Measurements from ENCODE around the gene KCNF1.

The KCNF1 gene

GRCh38 chr2:10905006-10905861 lies 6.5 kb upstream of the KCNF1 start:
- no peak for DNase-seq

DNA sequence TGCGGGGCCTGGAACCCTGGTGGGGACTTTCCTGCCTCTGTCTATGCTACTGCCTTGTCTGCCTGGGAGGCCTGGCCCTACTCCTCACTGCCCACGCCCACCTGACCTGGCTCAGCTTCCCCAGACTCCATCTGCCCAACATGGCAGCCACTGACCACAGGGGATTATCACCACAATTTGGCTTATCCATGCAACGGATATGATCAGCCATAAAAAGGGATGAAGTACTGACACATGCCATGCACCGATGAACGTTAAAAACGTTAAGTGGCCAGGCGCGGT lies 5.9 kb upstream of the KCNF1 start:
- no peak for DNase-seq

DNA sequence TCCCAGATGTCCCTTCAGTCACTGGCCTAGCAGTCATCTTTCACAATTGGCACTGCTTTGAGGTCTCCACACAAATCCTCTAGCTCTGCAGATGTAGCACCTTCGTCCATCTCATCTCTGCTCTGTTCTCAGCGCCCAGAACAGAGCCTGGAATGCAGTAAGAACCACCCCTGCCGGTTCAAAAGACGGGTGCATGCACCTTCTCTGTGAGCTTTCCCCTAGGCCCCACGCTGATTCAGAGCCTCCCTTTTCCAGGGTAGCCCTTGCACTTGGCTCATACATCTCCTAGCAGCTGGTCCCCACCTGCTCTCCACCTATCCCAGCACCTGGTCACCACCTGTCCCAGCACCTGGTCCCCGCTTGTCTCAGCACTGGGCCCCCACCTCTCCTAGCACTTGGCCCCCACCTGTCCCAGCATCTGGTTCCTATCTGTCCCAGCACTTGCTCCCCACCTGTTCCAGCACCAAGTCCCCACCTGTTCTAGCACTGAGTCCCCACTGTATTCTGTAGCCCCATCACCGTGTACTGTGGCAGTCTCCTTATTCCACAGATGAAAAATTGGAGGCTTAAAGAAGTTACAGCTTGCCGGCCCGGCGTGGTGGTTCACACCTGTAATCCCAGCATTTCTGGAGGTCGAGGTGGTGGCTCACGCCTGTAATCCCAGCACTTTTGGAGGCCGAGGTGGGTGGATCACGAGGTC lies 4.7 kb upstream of the KCNF1 start:
- DNase-seq: no peak

GRCh38 chr2:10908195-10908594 lies 3.5 kb upstream of the KCNF1 start:
- DNase-seq: no peak

DNA sequence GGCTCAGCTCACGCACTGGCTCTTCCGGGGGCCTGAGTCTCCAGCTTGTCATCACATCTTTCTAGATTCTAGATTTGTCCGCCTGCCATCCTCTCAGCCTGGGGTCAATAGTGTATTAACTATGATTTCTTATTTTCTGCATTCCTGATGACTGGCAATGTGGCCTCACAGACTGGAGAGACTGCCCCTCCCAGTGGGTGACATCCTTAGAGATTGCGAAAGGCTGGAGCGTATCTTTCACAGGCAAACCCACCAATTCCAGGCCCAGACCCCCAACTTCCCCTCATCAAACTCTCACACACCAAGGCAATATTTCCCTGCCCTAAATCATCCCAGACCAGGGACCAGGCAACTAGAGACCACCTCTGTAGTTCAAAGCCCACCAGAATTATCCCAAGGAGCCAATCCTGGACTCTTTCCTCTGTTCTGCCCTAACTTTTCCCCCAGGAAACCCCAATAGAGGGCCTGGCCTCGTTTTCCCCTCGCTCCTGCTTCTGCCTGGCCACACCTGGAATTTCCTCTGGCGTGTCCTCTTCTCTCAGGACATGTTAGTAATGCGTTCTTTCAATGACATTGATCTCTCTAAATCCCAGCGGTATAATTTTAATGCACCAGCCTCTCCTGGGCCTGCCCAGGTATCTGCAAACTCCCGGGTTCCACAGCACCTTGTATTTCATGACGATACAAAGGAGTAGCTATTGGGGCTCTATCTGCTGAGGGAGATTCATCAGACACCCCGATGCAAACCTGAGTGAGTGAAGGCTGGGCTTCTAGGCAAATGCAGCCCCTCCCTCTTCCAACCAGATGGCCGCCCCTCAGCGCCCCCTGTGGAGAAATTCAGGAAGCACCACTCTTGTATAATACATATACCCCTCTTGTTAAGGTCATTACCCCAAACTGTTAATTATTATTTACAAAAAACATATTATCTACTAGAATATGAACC lies 2.4 kb upstream of the KCNF1 start:
- DNase-seq: peak; percentile 16

DNA sequence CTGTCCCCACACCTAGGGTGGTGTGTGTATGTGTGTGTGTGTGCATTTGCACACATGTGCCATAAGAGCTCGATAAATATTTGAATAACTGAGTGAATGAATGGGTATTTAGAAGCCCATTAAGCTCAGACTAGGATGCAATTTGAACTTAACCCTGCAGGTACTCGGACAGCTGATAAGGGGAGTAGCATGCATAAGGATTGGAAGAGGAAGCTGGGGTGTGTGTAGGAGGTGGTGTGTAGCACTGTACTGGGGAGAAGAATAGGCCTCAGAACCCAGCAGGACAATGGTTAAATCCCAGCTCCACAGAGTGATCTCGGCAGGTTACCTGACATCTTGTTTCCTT lies 1.8 kb upstream of the KCNF1 start:
- no peak for DNase-seq

GRCh38 chr2:10910625-10911024 lies 1.1 kb upstream of the KCNF1 start:
- no peak for DNase-seq

DNA sequence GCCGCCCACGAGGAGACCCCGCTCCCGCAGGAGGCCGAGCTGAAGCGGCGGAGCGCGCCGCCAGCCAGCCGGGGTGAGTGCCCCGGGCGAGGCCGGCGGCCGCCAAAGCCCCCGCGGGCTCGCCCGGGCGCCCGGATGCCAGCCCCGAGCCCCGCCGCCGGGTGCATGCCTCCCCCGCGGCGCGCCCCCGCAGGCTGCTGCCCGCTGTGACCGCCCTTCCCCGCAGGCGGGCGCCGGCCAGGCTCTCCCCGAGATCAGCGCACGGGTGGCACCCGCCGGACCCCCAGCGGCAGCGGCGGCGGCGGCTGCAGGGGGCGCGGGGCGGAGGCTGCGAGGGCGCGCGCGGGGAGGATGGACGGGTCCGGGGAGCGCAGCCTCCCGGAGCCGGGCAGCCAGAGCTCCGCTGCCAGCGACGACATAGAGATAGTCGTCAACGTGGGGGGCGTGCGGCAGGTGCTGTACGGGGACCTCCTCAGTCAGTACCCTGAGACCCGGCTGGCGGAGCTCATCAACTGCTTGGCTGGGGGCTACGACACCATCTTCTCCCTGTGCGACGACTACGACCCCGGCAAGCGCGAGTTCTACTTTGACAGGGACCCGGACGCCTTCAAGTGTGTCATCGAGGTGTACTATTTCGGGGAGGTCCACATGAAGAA lies 470 bp downstream of the KCNF1 start:
- no peak for DNase-seq

DNA sequence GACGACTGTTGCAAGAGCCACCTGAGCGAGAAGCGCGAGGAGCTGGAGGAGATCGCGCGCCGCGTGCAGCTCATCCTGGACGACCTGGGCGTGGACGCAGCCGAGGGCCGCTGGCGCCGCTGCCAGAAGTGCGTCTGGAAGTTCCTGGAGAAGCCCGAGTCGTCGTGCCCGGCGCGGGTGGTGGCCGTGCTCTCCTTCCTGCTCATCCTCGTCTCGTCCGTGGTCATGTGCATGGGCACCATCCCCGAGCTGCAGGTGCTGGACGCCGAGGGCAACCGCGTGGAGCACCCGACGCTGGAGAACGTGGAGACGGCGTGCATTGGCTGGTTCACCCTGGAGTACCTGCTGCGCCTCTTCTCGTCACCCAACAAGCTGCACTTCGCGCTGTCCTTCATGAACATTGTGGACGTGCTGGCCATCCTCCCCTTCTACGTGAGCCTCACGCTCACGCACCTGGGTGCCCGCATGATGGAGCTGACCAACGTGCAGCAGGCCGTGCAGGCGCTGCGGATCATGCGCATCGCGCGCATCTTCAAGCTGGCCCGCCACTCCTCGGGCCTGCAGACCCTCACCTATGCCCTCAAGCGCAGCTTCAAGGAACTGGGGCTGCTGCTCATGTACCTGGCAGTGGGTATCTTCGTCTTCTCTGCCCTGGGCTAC lies 1.2 kb downstream of the KCNF1 start:
- no peak for DNase-seq

DNA sequence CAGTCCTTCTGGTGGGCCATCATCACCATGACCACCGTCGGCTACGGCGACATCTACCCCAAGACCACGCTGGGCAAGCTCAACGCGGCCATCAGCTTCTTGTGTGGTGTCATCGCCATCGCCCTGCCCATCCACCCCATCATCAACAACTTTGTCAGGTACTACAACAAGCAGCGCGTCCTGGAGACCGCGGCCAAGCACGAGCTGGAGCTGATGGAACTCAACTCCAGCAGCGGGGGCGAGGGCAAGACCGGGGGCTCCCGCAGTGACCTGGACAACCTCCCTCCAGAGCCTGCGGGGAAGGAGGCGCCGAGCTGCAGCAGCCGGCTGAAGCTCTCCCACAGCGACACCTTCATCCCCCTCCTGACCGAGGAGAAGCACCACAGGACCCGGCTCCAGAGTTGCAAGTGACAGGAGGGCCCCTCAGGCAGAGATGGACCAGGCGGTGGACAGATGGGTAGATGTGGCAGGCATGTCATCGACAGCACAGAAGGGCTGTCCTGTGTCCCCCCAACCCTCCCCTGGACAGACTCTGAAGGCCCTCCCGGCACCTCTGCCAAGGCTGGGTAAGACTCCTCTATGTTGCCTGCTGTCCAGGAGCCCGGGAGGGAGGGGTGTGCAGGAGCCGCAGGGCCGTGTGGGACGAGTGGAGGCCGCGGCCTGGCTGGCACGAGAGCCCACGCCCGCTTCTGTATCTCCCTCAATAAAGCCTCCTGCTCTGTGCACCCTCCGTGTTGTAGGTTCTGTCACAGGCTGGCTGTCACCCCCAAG lies 2.0 kb downstream of the KCNF1 start:
- DNase-seq: no peak

DNA sequence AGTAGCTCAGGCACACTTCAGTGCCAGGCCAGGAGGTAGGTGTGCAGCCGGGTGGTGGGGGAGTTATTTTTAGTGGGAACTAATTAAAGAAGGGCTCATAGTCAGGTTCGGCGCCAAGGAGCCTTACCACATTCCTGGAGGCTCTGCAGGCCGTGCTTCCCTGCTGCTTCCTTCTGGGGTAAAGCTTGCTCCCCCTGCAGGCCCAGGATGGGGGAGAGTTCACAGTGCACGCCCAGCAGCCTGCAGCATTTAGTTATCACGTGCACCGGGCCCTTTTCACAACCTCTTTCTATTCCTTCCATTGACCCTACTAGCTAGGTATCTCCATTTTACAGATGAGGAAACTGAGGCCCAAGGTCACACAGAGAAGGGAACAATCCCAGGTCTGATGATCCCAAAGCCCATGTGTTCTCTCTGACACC lies 2.5 kb downstream of the KCNF1 start:
- DNase-seq: no peak

DNA sequence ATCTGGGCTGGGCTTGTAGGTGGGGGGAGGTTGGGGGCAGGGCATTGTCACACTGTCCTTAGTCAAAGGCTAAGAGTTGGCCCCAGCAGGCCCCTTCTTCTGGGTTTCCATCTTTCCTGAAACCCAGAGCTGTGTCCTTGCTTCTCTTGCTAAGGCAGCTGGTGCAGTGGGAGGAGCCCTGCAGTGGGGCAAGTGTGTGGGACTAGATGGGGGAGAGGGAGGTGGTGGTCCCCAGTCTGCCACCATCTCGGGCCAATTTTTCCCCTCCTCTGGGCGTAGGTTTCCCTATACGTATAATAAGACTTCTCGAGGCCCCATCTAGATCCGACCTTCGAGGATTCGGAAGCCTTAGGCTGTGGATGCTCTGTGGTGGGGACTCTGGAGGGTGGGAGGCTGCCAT lies 3.5 kb downstream of the KCNF1 start:
- DNase-seq: no peak

- no peak for DNase-seq
Measured at GRCh38 chr2:10915731-10916276, 4.1 kb downstream of the KCNF1 start.

- no peak for DNase-seq
Measured at GRCh38 chr2:10916953-10917352, 5.2 kb downstream of the KCNF1 start.

GRCh38 chr2:10917927-10918326 lies 6.2 kb downstream of the KCNF1 start:
- DNase-seq: no peak

- DNase-seq: no peak
Measured at GRCh38 chr2:10918661-10919409, 7.1 kb downstream of the KCNF1 start.

- no peak for DNase-seq
Measured at GRCh38 chr2:10919410-10919770, 7.7 kb downstream of the KCNF1 start.

- DNase-seq: no peak
Measured at GRCh38 chr2:10919771-10920621, 8.3 kb downstream of the KCNF1 start.

- DNase-seq: no peak
Measured at GRCh38 chr2:10920764-10921388, 9.1 kb downstream of the KCNF1 start.

Data from NCI-H1048 (cell line).